Brain microvascular endothelial cell (primary cell): ENCODE data around the gene AKNA.

Experiments
- DNase-seq: peaks from one replicate; pipeline ENCODE4 v3.0.0-alpha.2; 2020
- H3K27ac ChIP-seq: fragments of 250-450 bp; sonication (Bioruptor Pico); 2 replicates; pipeline ENCODE4 v1.5.1; 2020; ENCODE audit warnings: mild to moderate bottlenecking, moderate library complexity
- H3K27me3 ChIP-seq: fragments of 250-450 bp; sonication (Bioruptor Pico); replicated peaks from 2 replicates; pipeline ENCODE4 v1.5.1; 2020; ENCODE audit warnings: mild to moderate bottlenecking
- H3K36me3 ChIP-seq: fragments of 250-450 bp; sonication (Bioruptor Pico); replicated peaks from 2 replicates; pipeline ENCODE4 v1.5.1; 2020; ENCODE audit warnings: mild to moderate bottlenecking
- H3K4me3 ChIP-seq: 2 replicates; pipeline ENCODE4 v1.5.1; 2011; ENCODE audit warnings: low read depth, mild to moderate bottlenecking, control low read depth, low read length, moderate library complexity
- CTCF ChIP-seq: IDR thresholded peaks from 2 replicates; pipeline ENCODE4 v1.5.1; 2011; ENCODE audit warnings: low read depth, mild to moderate bottlenecking, moderate library complexity, low read length, control low read depth, inconsistent platforms; ENCODE audit errors: missing control alignments
- in situ Hi-C: cut with HindIII; loops from 2 replicates; pipeline ENCODE4 v1.10.0; 2017; ENCODE audit warnings: low sequenced_read_pairs, low pct_ligation_motif_present

AKNA gene

GRCh38 chr9:114397848-114398605, 10.2 kb upstream of the AKNA start:
- peak; percentile 90 for DNase-seq
- H3K27ac ChIP-seq: no peak overlapping the region
- H3K36me3 ChIP-seq: no peaks in the 10 kb centered on the region
- H3K27me3 ChIP-seq: no peaks in the 10 kb centered on the region
- in situ Hi-C loops: no loop called here
- no peak for TF ChIP-seq CTCF
- peak overlapping the region; percentile 74 for H3K4me3 ChIP-seq

GRCh38 chr9:114397219-114397847, 9.6 kb upstream of the AKNA start:
- no peaks in the 10 kb centered on the region for H3K36me3 ChIP-seq
- H3K27ac ChIP-seq: no peak overlapping the region
- H3K4me3 ChIP-seq: peak overlapping the region; percentile 74
- no peak for TF ChIP-seq CTCF
- in situ Hi-C loops: no loop called here
- DNase-seq: no peak
- H3K27me3 ChIP-seq: no peaks in the 10 kb centered on the region

- TF ChIP-seq CTCF: no peak
- DNase-seq: no peak
- Histone ChIP-seq H3K4me3 (no peak overlapping the region), H3K36me3 (no peaks in the 10 kb centered on the region), H3K27me3 (no peaks in the 10 kb centered on the region), H3K27ac (no peak overlapping the region)
- in situ Hi-C loops: no loop called here
These were observed 8.9 kb upstream of the AKNA start for GRCh38 chr9:114396558-114397218.

DNA sequence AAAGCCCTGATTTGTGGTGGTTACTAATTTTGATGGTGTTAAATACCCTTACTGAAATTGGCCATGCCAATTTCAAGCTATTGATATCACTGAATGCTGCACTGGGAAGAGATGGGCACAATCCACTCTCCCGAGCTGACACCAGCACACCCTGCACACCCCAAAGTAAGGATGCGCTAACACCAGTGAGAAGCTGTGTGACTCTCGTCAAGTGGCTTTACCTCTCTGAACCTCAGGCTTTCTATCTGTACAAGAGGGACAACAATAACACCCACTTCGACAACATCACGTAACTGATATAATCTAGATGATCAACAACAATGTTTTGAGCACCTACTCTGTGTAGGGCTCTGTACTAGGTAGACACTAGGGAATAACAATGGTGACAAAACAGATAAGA, 8.0 kb upstream of the AKNA start:
- Histone ChIP-seq H3K27me3 (no peaks in the 10 kb centered on the region), H3K27ac (no peak overlapping the region), H3K36me3 (no peaks in the 10 kb centered on the region), H3K4me3 (no peak overlapping the region)
- no peak for TF ChIP-seq CTCF
- no peak for DNase-seq
- in situ Hi-C loops: no loop called here

- Histone ChIP-seq H3K36me3 (no peaks in the 10 kb centered on the region), H3K27ac (no peak overlapping the region), H3K4me3 (no peak overlapping the region), H3K27me3 (no peaks in the 10 kb centered on the region)
- no peak for TF ChIP-seq CTCF
- DNase-seq: no peak
- in situ Hi-C loops: no loop called here
These were observed 7.5 kb upstream of the AKNA start for GRCh38 chr9:114395334-114395617.
